ENCODE results near the gene CHID1. TPM values are rescaled to one million over a fixed set of nuclear protein-coding genes. Genes with fewer than 3 reads are reported as not detected.

CHID1 gene
- total and polyA plus RNA-seq, 2 of the 8 experiments (the other 6 are each of a cell fraction or from before 2014, with no cell fraction given) = 81.2 to 88.5 TPM

DNA sequence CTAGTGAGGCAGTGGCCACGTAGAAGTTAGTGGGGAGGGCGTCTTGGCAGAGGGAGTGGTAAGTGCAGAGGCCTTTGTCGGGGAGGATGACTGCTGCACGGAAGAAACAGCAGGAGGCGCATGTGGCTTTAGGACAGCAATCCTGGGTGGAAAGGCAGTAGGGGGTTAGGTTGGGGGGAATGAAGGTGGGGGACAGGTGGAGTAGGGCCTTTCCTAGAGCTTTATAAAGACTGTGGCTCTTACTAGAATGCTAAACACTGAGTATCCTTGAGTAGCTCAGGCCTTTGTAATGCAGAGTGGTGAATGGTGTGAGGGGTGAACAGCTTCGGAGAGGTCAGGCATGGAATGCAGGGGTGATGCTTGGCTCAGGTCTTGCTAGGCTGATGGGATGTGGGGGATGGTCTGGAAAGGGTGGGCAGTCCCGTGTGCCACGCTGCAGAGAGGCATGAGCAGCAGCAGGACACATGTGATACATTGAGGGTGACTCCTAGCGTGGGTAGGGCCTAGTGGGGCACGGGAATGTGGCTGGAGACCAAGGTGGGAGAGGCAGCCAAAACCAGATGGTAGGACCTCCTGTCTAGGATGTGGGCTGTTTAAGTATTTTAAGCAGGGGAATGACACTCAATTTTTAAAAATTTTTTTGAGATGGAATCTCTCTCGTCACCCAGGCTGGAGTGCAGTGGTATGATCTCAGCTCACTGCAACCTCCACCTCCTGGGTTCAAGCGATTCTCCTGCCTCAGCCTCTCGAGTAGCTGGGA lies 34.3 kb upstream of the CHID1 start (continued):
- TF ChIP-seq, protein P1, sequence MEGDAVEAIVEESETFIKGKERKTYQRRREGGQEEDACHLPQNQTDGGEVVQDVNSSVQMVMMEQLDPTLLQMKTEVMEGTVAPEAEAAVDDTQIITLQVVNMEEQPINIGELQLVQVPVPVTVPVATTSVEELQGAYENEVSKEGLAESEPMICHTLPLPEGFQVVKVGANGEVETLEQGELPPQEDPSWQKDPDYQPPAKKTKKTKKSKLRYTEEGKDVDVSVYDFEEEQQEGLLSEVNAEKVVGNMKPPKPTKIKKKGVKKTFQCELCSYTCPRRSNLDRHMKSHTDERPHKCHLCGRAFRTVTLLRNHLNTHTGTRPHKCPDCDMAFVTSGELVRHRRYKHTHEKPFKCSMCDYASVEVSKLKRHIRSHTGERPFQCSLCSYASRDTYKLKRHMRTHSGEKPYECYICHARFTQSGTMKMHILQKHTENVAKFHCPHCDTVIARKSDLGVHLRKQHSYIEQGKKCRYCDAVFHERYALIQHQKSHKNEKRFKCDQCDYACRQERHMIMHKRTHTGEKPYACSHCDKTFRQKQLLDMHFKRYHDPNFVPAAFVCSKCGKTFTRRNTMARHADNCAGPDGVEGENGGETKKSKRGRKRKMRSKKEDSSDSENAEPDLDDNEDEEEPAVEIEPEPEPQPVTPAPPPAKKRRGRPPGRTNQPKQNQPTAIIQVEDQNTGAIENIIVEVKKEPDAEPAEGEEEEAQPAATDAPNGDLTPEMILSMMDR (IDR thresholded peaks at IDR 0.05; ENCODE audit: control extremely low read depth in 1 of 3, insufficient read depth in 1 of 3, low read depth in 1 of 3, low read length in 3 of 3) = peak; percentile 45 to 50 (median 49)
- TF ChIP-seq BCL11A (IDR thresholded peaks at IDR 0.05; ENCODE audit: low read depth in 2 of 2, low read length in 2 of 2) = no peak
- TF ChIP-seq BRCA1 (IDR thresholded peaks at IDR 0.05; ENCODE audit: low read depth, low read length) = no peak
- TF ChIP-seq CEBPB (IDR thresholded peaks at IDR 0.05; ENCODE audit: low read depth, low read length) = no peak
- peak; percentile 47; the same call in 1 of the 2 replicates for TF ChIP-seq BACH1 (IDR thresholded peaks at IDR 0.05; ENCODE audit: low read length)
- 0 out of 2 replicates have a peak, but pooled peaks have one; percentile 29 for TF ChIP-seq YY1 (IDR thresholded peaks at IDR 0.05; ENCODE audit: low read depth, low read length)
- no peak for TF ChIP-seq HDAC6 (IDR thresholded peaks at IDR 0.05; ENCODE audit: low read depth, low read length)
- 0 out of 2 replicates have a peak, but pooled peaks have one; percentile 39 for TF ChIP-seq RXRA (IDR thresholded peaks at IDR 0.05; ENCODE audit: insufficient read depth, low read depth, low read length)
- TF ChIP-seq CBX8 (IDR thresholded peaks at IDR 0.05; ENCODE audit: borderline replicate concordance, low read depth, low read length) = no peak
- TF ChIP-seq SIX5 (IDR thresholded peaks at IDR 0.05; ENCODE audit: low read depth, low read length) = no peak
- TF ChIP-seq RAD21 (IDR thresholded peaks at IDR 0.05 in 1 of 2, conservative IDR thresholded peaks at IDR 0.05 in 1 of 2; ENCODE audit: low read depth in 2 of 2, low read length in 2 of 2) = peak; percentile 50 to 65
- TF ChIP-seq, protein P2, sequence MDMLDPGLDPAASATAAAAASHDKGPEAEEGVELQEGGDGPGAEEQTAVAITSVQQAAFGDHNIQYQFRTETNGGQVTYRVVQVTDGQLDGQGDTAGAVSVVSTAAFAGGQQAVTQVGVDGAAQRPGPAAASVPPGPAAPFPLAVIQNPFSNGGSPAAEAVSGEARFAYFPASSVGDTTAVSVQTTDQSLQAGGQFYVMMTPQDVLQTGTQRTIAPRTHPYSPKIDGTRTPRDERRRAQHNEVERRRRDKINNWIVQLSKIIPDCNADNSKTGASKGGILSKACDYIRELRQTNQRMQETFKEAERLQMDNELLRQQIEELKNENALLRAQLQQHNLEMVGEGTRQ (IDR thresholded peaks at IDR 0.05; ENCODE audit: low read length) = no peak
- TF ChIP-seq POLR2A (IDR thresholded peaks at IDR 0.05; ENCODE audit: control extremely low read depth in 1 of 2, low read depth in 2 of 2, low read length in 2 of 2) = peak in 1 of 2 experiments; percentile 40; a peak in 1 of 3 replicates
- no peak for TF ChIP-seq EZH2 (IDR thresholded peaks at IDR 0.05; ENCODE audit: low read depth, low read length, severe bottlenecking)
- TF ChIP-seq ZNF274 (IDR thresholded peaks at IDR 0.05; ENCODE audit: borderline replicate concordance, extremely low read depth, low read length) = no peak
- no peak for TF ChIP-seq PHF8 (conservative IDR thresholded peaks at IDR 0.05; ENCODE audit: low read depth, low read length)
- TF ChIP-seq SP2 (IDR thresholded peaks at IDR 0.05; ENCODE audit: low read length) = no peak
- TF ChIP-seq TBP (IDR thresholded peaks at IDR 0.05; ENCODE audit: low read depth, low read length) = no peak; the same call in 1 of the 2 replicates
- no peak for TF ChIP-seq EGR1 (IDR thresholded peaks at IDR 0.05; ENCODE audit: borderline replicate concordance, low read depth, low read length)
- no peak for TF ChIP-seq RFX5 (IDR thresholded peaks at IDR 0.05; ENCODE audit: borderline replicate concordance, low read depth, low read length)
- peak; percentile 69; the same call in 1 of the 2 replicates for TF ChIP-seq POLR2AphosphoS5 (IDR thresholded peaks at IDR 0.05; ENCODE audit: low read depth, low read length)
